Epithelial cell of esophagus (primary cell): Measurements from ENCODE around the gene ST6GALNAC1.

Experiments used
- DNase-seq: peaks from one replicate; pipeline ENCODE4 v3.0.0; 2010; ENCODE audit warnings: low read depth
- H3K4me3 ChIP-seq: 2 replicates; pipeline ENCODE4 v1.5.1; 2011; ENCODE audit warnings: mild to moderate bottlenecking, low read length, control low read depth
- TF ChIP-seq, protein P1 (sequence below): IDR thresholded peaks from 2 replicates; pipeline ENCODE4 v1.5.1; 2011; ENCODE audit warnings: low read depth, mild to moderate bottlenecking, low read length, control low read depth, inconsistent platforms; ENCODE audit not compliant: insufficient read depth; ENCODE audit errors: missing control alignments

ST6GALNAC1 gene

DNA sequence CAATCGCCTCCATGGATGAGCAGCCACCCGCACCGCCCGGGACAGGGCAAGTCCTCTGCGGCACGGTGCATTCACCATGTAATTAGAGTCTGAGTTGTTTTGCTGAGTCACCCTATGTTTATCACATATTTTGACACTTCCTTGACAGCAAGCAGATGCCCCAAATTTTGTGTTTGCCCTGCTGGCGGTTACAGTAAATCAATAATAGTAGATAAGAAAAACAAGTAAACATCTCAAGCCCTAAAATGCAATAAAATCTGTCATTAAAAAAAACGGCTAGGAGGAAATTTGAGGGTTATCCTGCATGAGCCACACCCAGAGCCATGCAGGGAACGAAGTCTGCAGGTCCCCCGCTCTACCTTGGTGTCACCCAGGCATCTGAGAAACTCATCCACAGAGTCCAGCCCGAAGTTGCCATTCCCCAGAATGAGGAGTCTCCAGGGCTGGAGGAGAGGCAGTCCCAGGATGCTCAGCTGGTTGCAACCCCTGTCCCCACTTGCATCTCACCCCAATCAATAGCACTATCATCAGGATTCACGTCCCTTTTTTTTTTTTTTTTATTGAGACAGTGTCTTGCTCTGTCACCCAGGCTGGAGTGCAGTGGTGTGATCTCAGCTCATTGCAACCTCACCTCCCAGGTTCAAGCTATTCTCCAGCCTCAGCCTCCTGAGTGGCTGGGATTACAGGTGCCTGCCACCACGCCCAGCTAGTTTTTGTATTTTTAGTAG, 16.5 kb upstream of the ST6GALNAC1 start:
- no peak overlapping the region for H3K4me3 ChIP-seq
- TF ChIP-seq, protein P1, sequence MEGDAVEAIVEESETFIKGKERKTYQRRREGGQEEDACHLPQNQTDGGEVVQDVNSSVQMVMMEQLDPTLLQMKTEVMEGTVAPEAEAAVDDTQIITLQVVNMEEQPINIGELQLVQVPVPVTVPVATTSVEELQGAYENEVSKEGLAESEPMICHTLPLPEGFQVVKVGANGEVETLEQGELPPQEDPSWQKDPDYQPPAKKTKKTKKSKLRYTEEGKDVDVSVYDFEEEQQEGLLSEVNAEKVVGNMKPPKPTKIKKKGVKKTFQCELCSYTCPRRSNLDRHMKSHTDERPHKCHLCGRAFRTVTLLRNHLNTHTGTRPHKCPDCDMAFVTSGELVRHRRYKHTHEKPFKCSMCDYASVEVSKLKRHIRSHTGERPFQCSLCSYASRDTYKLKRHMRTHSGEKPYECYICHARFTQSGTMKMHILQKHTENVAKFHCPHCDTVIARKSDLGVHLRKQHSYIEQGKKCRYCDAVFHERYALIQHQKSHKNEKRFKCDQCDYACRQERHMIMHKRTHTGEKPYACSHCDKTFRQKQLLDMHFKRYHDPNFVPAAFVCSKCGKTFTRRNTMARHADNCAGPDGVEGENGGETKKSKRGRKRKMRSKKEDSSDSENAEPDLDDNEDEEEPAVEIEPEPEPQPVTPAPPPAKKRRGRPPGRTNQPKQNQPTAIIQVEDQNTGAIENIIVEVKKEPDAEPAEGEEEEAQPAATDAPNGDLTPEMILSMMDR, result no peak
- DNase-seq, result peak; percentile 65

DNA sequence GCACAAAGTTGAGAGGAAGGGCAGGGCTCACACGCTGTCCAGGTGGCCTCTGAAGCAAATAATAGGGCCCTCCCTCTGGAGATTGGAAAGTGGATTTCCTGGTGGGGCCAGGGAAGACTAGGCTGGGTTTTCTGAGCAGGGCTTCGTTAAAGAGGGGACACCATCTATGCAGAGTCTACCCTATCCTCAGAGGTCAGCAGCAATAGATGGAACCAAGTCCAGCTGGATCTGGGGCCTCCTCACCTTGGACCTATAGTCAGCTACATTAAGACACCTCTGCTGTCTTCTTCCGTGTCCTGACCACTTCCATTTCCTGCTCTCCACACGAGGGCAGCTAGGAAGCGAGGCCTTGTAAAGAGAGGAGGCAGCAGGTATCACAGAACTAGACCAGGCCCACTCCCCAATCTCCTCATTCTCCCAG, 14.7 kb upstream of the ST6GALNAC1 start:
- TF ChIP-seq, protein P1, result no peak
- DNase-seq, result no peak
- H3K4me3 ChIP-seq, result no peak overlapping the region

DNA sequence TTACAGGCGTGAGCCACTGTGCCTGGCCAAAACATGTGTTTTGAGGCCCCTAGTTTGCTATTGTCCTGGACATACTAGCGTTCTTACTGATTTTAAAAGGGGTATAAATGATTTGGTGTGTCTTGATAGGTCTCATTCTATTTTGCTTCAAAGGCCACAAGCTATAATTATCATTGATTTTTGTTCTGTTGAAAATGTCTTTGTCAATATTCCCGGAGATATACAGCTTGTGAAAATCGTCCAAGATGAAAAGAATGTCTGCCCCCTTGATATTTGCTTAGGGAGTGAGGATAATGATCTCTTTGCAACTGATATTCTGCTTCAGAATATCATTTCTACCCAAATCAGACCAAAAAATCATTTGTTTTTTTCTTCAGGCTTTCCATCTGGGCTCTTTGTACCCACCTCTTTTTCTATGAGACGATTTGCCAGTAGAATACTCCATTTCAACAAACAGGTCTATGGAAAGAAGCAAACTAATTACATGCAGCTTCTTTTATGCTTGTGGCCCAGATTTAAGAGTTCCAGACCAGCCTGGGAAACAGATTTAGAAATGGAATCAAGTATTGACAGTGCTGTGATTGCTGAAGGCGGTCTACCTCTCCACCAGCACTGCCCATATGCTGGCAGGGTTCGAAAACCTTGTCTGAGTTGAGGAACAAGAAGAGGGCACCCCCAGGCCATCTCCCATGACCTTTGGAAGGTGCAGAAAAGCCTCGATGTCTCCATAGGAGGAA, 14.1 kb upstream of the ST6GALNAC1 start:
- TF ChIP-seq, protein P1, result no peak
- no peak for DNase-seq
- no peak overlapping the region for H3K4me3 ChIP-seq

DNA sequence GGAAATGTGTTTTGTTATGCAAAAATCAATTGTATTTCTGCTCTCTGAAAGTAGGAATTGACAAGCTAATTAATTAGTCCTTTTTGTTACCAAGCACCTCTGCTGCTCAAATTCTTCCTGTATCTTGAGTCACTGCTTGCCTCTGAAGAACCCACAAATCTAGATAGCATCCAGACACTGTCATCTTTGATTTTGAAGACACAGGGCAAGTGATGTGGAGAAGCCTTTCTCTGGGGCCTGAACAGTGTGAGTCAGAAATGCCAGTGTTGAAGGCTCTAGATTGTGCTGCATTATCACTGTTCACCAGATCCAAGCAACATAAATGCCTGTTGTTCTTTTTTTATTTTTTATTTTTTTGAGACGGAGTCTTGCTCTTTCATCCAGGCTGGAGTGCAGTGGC, 10.9 kb upstream of the ST6GALNAC1 start:
- H3K4me3 ChIP-seq, result no peak overlapping the region
- no peak for DNase-seq
- TF ChIP-seq, protein P1, result no peak

DNA sequence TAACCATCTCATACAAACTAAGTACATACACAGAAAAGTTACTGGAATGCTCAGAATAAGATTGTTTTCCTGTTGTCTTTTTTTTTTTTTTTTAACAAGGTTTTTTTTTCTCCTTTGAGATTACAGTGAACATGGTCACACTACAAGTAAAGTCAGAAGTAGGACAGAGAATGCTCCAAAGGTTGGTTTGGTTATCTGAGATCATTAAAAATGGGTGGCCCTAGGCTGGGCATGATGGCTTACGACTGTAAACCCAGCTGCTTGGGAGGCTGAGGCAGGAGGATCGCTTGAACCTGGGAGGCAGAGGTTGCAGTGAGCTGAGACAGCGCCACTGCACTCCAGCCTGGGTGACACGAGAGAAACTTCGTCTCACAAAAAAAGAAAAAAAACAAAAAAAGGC, 6.9 kb upstream of the ST6GALNAC1 start:
- no peak overlapping the region for H3K4me3 ChIP-seq
- no peak for DNase-seq
- TF ChIP-seq, protein P1, result no peak

DNA sequence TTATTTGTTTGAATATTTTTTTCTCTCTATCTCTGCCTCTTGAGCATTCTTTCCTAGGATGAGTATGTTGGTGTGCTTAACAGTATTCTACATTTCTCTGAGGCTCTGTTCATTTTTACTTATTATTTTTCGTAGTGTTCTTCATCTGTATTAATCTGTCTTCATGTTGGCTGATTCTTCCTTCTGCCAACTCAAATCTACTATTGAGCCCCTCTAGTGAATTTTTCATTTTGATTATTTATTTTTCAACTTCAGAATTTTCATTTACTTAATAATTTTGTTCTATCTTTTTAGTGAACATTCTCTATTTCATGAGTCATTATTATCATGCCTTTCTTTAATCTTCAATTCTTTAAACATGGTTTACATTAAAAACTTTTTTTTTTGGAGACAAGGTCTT, 3.2 kb upstream of the ST6GALNAC1 start:
- DNase-seq, result no peak
- TF ChIP-seq, protein P1, result no peak
- H3K4me3 ChIP-seq, result no peak overlapping the region
